ENCODE measurements around the gene TCN1.

DNA sequence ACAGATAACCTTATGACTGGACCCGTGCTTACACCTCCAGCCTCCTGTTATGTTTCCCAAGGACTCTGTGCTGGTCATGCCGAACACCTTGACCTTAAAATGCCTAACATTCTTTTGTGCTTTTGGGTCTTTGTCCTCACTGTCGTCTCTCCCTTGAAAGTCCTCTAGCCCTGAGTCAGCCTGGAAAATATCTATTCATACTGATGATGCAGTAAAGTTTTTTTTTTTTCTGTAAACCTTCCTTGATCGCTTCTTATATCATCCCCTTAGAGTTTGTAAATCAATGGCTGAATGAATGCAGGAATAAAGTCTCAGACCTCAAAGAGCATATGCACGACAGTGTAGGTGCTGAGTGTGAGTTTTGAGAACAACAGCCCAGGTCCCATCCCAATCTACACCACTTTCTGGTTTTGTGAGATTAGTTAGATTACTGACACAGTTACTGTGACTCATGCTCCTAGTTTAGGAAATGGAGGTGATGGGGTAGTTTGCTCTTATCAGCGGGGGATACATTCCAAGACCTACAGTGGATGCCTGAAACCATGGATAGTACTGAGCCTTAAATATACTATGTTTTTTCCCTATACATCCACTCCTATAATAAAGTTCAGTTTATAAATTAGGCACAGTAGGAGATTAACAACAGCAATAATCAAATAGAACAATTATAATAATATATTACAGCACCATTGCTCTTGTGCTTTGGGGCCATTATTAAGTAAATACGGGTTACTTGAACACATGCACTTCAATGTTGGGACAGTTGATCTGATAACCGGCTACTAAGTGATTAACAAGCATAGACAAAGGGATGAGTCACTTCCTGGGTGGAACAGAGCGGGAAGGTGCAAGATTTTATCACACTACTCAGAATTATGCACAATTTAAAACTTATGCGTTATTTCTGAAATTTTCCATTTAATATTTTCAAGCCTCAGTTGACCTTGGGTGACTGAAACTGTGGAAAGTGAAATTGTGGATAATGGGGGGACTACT, 8.6 kb downstream of the TCN1 start:
- TF ChIP-seq EP300 (IDR thresholded peaks at IDR 0.05) = no peak
- TF ChIP-seq, protein P1, sequence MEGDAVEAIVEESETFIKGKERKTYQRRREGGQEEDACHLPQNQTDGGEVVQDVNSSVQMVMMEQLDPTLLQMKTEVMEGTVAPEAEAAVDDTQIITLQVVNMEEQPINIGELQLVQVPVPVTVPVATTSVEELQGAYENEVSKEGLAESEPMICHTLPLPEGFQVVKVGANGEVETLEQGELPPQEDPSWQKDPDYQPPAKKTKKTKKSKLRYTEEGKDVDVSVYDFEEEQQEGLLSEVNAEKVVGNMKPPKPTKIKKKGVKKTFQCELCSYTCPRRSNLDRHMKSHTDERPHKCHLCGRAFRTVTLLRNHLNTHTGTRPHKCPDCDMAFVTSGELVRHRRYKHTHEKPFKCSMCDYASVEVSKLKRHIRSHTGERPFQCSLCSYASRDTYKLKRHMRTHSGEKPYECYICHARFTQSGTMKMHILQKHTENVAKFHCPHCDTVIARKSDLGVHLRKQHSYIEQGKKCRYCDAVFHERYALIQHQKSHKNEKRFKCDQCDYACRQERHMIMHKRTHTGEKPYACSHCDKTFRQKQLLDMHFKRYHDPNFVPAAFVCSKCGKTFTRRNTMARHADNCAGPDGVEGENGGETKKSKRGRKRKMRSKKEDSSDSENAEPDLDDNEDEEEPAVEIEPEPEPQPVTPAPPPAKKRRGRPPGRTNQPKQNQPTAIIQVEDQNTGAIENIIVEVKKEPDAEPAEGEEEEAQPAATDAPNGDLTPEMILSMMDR (IDR thresholded peaks at IDR 0.05) = no peak
